Stomach (tissue), 9 donors: ENCODE data around the gene COL18A1. TPM values are rescaled to one million over a fixed set of nuclear protein-coding genes. Genes with fewer than 3 reads are reported as not detected.

Source experiments
- DNase-seq, 2 donors: peaks; one replicate each; pipeline versions ENCODE4 v3.0.0 to v3.0.0-alpha.2; 2013 to 2019
- H3K27ac ChIP-seq, 5 donors: fragments of 200-600 bp in 4 of 5; sonication (generic) in 4 of 5; one replicate each; pipeline ENCODE4 v1.5.1; 2013 to 2019; ENCODE audit warnings: mild to moderate bottlenecking in 1 of 5, moderate library complexity in 1 of 5
- H3K27me3 ChIP-seq, 3 donors: fragments of 200-600 bp; sonication (generic); one replicate each; pipeline ENCODE4 v1.5.1; 2017 to 2019; ENCODE audit warnings: mixed run types in 1 of 3
- H3K36me3 ChIP-seq, 4 donors: fragments of 200-600 bp; sonication (generic); 1 replicate in 3 of 4; 2 replicates in 1 of 4; pipeline ENCODE4 v1.5.1; 2016 to 2019
- H3K4me1 ChIP-seq, 4 donors: fragments of 200-600 bp; sonication (generic); one replicate each; pipeline ENCODE4 v1.5.1; 2016 to 2019
- H3K4me3 ChIP-seq, 4 donors: fragments of 200-600 bp; sonication (generic) in 3 of 4; one replicate each; pipeline ENCODE4 v1.5.1; 2016 to 2019; ENCODE audit warnings: mild to moderate bottlenecking in 1 of 4
- H3K9me3 ChIP-seq, 4 donors: fragments of 200-600 bp; sonication (generic); one replicate each; pipeline ENCODE4 v1.5.1; 2016 to 2019
- CTCF ChIP-seq, 7 experiments: fragments of 450-650 bp in 4 of 7; fragments of 200-600 bp in 3 of 7; sonication (generic) in 3 of 7; IDR thresholded peaks; one replicate each; pipeline ENCODE4 v1.5.1; 2016 to 2019; ENCODE audit warnings: antibody characterized with exemption in 7 of 7, control low read depth in 2 of 7, mild to moderate bottlenecking in 1 of 7
- EP300 ChIP-seq: sonication (generic); formaldehyde crosslinking; IDR thresholded peaks from one replicate; pipeline ENCODE4 v1.6.1; 2017; ENCODE audit warnings: antibody characterized with exemption
- POLR2A ChIP-seq, 4 donors: fragments of 450-650 bp; IDR thresholded peaks; one replicate each; pipeline ENCODE4 v1.6.1; 2016; ENCODE audit warnings: antibody characterized with exemption in 4 of 4, control low read depth in 2 of 4, mild to moderate bottlenecking in 1 of 4, moderate library complexity in 1 of 4
- POLR2AphosphoS5 ChIP-seq, 3 donors: sonication (generic); formaldehyde crosslinking; IDR thresholded peaks; one replicate each; pipeline ENCODE4 v1.6.1; 2016; ENCODE audit warnings: antibody characterized with exemption in 3 of 3
- WGBS, 5 donors: extraction: QIAGEN DNeasy Blood & Tissue Kit in 3 of 5; methylation state at CpG; one replicate each; pipeline versions ENCODE4 v1.1.5 to v1.1.7; 2013 to 2018; 5-methylcytosine and 5-hydroxymethylcytosine counted together
- intact Hi-C: fragments of 100-400 bp; cut with DNase I; formaldehyde crosslinking; loops from one replicate; pipeline ENCODE4 v1.15.1; 2023; ENCODE audit warnings: low total_unique reads
- polyA plus RNA-seq, 3 donors: library from polyadenylated mRNA; stranded (reverse); fragments of 200-250 nt; gene quantifications; one replicate each; pipeline ENCODE4 v1.2.3, GENCODE V29; 2013
- total RNA-seq, 5 donors: library from RNA; depleted of rRNA; stranded (reverse); fragments of >200 nt; gene quantifications; one replicate each; pipeline versions ENCODE4 v1.1.0 to v1.2.3, GENCODE V29; 2014 to 2016
- donor health status: healthy with polysubstance abuse.
- donor health status: Bipolar disorder and iron deficiency.
- donor health status: healthy.

Gene COL18A1
- total and polyA plus RNA-seq, 8 donors, result 19.8 to 212 (median 34.6) TPM

GRCh38 chr21:45464309-45464708 lies 59.3 kb downstream of the COL18A1 start:
- no peak overlapping the region for H3K4me3 ChIP-seq
- DNase-seq, result no peak
- intact Hi-C loops, result no loop called here

GRCh38 chr21:45465105-45465504 lies 60.1 kb downstream of the COL18A1 start:
- DNase-seq, result no peak
- Histone ChIP-seq H3K27me3 (peaks cover 0 to 17% (median 0%) of the 10 kb centered on the region in 3 donors), H3K27ac (no peak overlapping the region), H3K36me3 (peaks cover 0 to 13% (median 8%) of the 10 kb centered on the region in 4 donors), H3K9me3 (peaks cover 0 to 14% (median 8%) of the 10 kb centered on the region in 4 donors), H3K4me1 (peaks cover 0 to 11% (median 2%) of the 10 kb centered on the region in 4 donors), H3K4me3 (no peak overlapping the region)
- 30 to 54% (median 40%) methylated on average over 16 of the region's 16 CpGs for WGBS, 5 donors
- TF ChIP-seq POLR2A (IDR thresholded peaks at IDR 0.05) (no peak), CTCF (IDR thresholded peaks at IDR 0.05) (no peak), EP300 (no peak), POLR2AphosphoS5 (IDR thresholded peaks at IDR 0.05) (no peak)
- intact Hi-C loops, result no loop called here

More at GRCh38 chr21:45464309-45464708, 59.3 kb downstream of the COL18A1 start:
- Histone ChIP-seq H3K36me3 (peaks cover 0 to 13% (median 8%) of the 10 kb centered on the region in 4 donors), H3K9me3 (peaks cover 0 to 14% (median 8%) of the 10 kb centered on the region in 4 donors), H3K27me3 (peaks cover 0 to 17% (median 0%) of the 10 kb centered on the region in 3 donors), H3K4me1 (peaks cover 0 to 4% (median 1%) of the 10 kb centered on the region in 4 donors), H3K27ac (no peak overlapping the region)
- TF ChIP-seq CTCF (IDR thresholded peaks at IDR 0.05) (no peak), EP300 (no peak), POLR2AphosphoS5 (IDR thresholded peaks at IDR 0.05) (no peak), POLR2A (IDR thresholded peaks at IDR 0.05) (no peak)
- WGBS, 5 donors, result 78 to 90% (median 82%) methylated on average over 4 to 5 of the region's 5 CpGs

- Histone ChIP-seq H3K36me3 (peaks cover 0 to 13% (median 8%) of the 10 kb centered on the region in 4 donors), H3K9me3 (peaks cover 0 to 14% (median 8%) of the 10 kb centered on the region in 4 donors), H3K27ac (no peak overlapping the region), H3K4me1 (peaks cover 4 to 17% (median 6%) of the 10 kb centered on the region in 4 donors), H3K27me3 (peaks cover 0 to 17% (median 0%) of the 10 kb centered on the region in 3 donors), H3K4me3 (no peak overlapping the region)
- no peak for TF ChIP-seq POLR2AphosphoS5 (IDR thresholded peaks at IDR 0.05)
- TF ChIP-seq EP300, result no peak
- no peak for TF ChIP-seq POLR2A (IDR thresholded peaks at IDR 0.05)
- DNase-seq, result no peak
- 72 to 84% (median 80%) methylated on average over 13 to 27 of the region's 27 CpGs for WGBS, 5 donors
- intact Hi-C loops, result no loop called here
Measured at GRCh38 chr21:45465611-45466329, 60.8 kb downstream of the COL18A1 start.

GRCh38 chr21:45466330-45467220 lies 61.6 kb downstream of the COL18A1 start:
- H3K27me3 ChIP-seq, result peaks cover 0 to 17% (median 0%) of the 10 kb centered on the region in 3 donors
- 72 to 85% (median 79%) methylated on average over 21 to 30 of the region's 30 CpGs for WGBS, 5 donors
- no peak overlapping the region for H3K27ac ChIP-seq
- no peak for DNase-seq
- intact Hi-C loops, result no loop called here
- H3K36me3 ChIP-seq, result peaks cover 0 to 13% (median 6%) of the 10 kb centered on the region in 4 donors
- no peak overlapping the region for H3K4me3 ChIP-seq
- no peak for TF ChIP-seq EP300
- no peak for TF ChIP-seq CTCF (IDR thresholded peaks at IDR 0.05)
- no peak for TF ChIP-seq POLR2AphosphoS5 (IDR thresholded peaks at IDR 0.05)
- no peak for TF ChIP-seq POLR2A (IDR thresholded peaks at IDR 0.05)
- H3K9me3 ChIP-seq, result peaks cover 0 to 8% (median 3%) of the 10 kb centered on the region in 4 donors
- H3K4me1 ChIP-seq, result peaks cover 11 to 26% (median 14%) of the 10 kb centered on the region in 4 donors
